Fibroblast of lung (primary cell): ENCODE measurements around the gene NLGN2. TPM values are rescaled to one million over a fixed set of nuclear protein-coding genes. Genes with fewer than 3 reads are reported as not detected.

Experiments
- DNase-seq, 2 donors: peaks; one replicate each; pipeline versions ENCODE4 v3.0.0 to v3.0.0-alpha.2; 2010; ENCODE audit warnings: low read depth in 2 of 2
- H2AFZ ChIP-seq: 2 replicates; pipeline ENCODE4 v1.5.1; 2012; ENCODE audit warnings: low read length, control low read depth, inconsistent platforms
- H3K27ac ChIP-seq: 2 replicates; pipeline ENCODE4 v1.5.1; 2011; ENCODE audit warnings: low read length, control low read depth; ENCODE audit not compliant: insufficient read depth
- H3K27me3 ChIP-seq: 2 replicates; pipeline ENCODE4 v1.5.1; 2011; ENCODE audit warnings: mild to moderate bottlenecking, low read length; ENCODE audit not compliant: control insufficient read depth, insufficient read depth
- H3K36me3 ChIP-seq: 2 replicates; pipeline ENCODE4 v1.5.1; 2011; ENCODE audit warnings: low read length; ENCODE audit not compliant: control insufficient read depth, insufficient read depth
- H3K4me1 ChIP-seq: 2 replicates; pipeline ENCODE4 v1.5.1; 2011; ENCODE audit warnings: low read length; ENCODE audit not compliant: control insufficient read depth, insufficient read depth; ENCODE audit errors: extremely low read depth
- H3K4me2 ChIP-seq: 2 replicates; pipeline ENCODE4 v1.5.1; 2011; ENCODE audit warnings: low read length, control low read depth; ENCODE audit not compliant: insufficient read depth; ENCODE audit errors: extremely low read depth
- H3K4me3 ChIP-seq, 4 experiments: fragments of 200-600 bp in 1 of 4; sonication (generic) in 1 of 4; replicated peaks in 1 of 4; 2 replicates each; pipeline ENCODE4 v1.5.1; 2011 to 2016; ENCODE audit warnings: low read length in 4 of 4, low read depth in 3 of 4, mild to moderate bottlenecking in 3 of 4, control low read depth in 2 of 4, inconsistent platforms in 1 of 4, mixed read lengths in 1 of 4; ENCODE audit not compliant: insufficient read depth in 1 of 4; ENCODE audit errors: control extremely low read depth in 1 of 4
- H3K79me2 ChIP-seq: 2 replicates; pipeline ENCODE4 v1.5.1; 2012; ENCODE audit warnings: mild to moderate bottlenecking, low read length, inconsistent platforms; ENCODE audit not compliant: control insufficient read depth, insufficient read depth
- H3K9ac ChIP-seq: 2 replicates; pipeline ENCODE4 v1.5.1; 2011; ENCODE audit warnings: mild to moderate bottlenecking, low read length, control low read depth; ENCODE audit not compliant: insufficient read depth
- H3K9me3 ChIP-seq: 2 replicates; pipeline ENCODE4 v1.5.1; 2012; ENCODE audit warnings: low read depth, low read length; ENCODE audit not compliant: control insufficient read depth, insufficient read depth
- H4K20me1 ChIP-seq: 2 replicates; pipeline ENCODE4 v1.5.1; 2011; ENCODE audit warnings: low read length; ENCODE audit not compliant: control insufficient read depth, insufficient read depth; ENCODE audit errors: extremely low read depth
- CTCF ChIP-seq, 2 donors: IDR thresholded peaks in 1 of 2; conservative IDR thresholded peaks in 1 of 2; 1 replicate in 1 of 2; 2 replicates in 1 of 2; pipeline ENCODE4 v1.5.1; 2011 to 2012; ENCODE audit warnings: low read length in 2 of 2, control low read depth in 1 of 2, inconsistent platforms in 1 of 2, low read depth in 1 of 2, mild to moderate bottlenecking in 1 of 2
- EZH2 ChIP-seq: IDR thresholded peaks from 2 replicates; pipeline ENCODE4 v1.5.1; 2012; ENCODE audit warnings: low read length, control low read depth, mild to moderate bottlenecking; ENCODE audit errors: missing control alignments
- polyA plus RNA-seq, 2 donors: library from polyadenylated mRNA; depleted of rRNA in 1 of 2; stranded (reverse) in 1 of 2; unstranded in 1 of 2; fragments of >200 nt; gene quantifications; 2 replicates each; pipeline ENCODE4 v1.2.1, GENCODE V29; 2011 to 2012; ENCODE audit warnings: missing spikeins in 1 of 2
- total RNA-seq: library from RNA; depleted of rRNA; stranded (reverse); fragments of >200 nt; gene quantifications from 2 replicates; pipeline ENCODE4 v1.2.1, GENCODE V29; 2014

The NLGN2 gene
- total and polyA plus RNA-seq, 2 donors (not counting 1 experiment from before 2014, with no cell fraction given) = 7.3 to 12.1 TPM

GRCh38 chr17:7384489-7385081, 23.1 kb upstream of the NLGN2 start:
- peaks cover 26% of the 10 kb centered on the region for H3K27me3 ChIP-seq
- no peak overlapping the region for H3K27ac ChIP-seq
- no peak overlapping the region for H3K9ac ChIP-seq
- H3K36me3 ChIP-seq = peaks cover 2% of the 10 kb centered on the region
- peak overlapping the region in 1 of 4 experiments; percentile 48 for H3K4me3 ChIP-seq
- TF ChIP-seq EZH2 = no peak
- TF ChIP-seq CTCF (conservative IDR thresholded peaks at IDR 0.05 in 1 of 2, IDR thresholded peaks at IDR 0.05 in 1 of 2; ENCODE audit: low read depth in 1 of 2, low read length in 2 of 2) = no peak
- no peak overlapping the region for H2AFZ ChIP-seq
- DNase-seq = no peak
- no peaks in the 10 kb centered on the region for H4K20me1 ChIP-seq
- H3K9me3 ChIP-seq = no peaks in the 10 kb centered on the region
- no peaks in the 10 kb centered on the region for H3K79me2 ChIP-seq
- H3K4me2 ChIP-seq = peak overlapping the region; percentile 75
- peaks cover 7% of the 10 kb centered on the region for H3K4me1 ChIP-seq

GRCh38 chr17:7388856-7389255, 18.8 kb upstream of the NLGN2 start:
- Histone ChIP-seq H2AFZ (no peak overlapping the region), H3K79me2 (no peaks in the 10 kb centered on the region), H3K9me3 (no peaks in the 10 kb centered on the region), H3K9ac (no peak overlapping the region), H3K4me1 (peaks cover under 1% of the 10 kb centered on the region), H3K4me3 (no peak overlapping the region), H3K27ac (no peak overlapping the region), H4K20me1 (no peaks in the 10 kb centered on the region), H3K4me2 (no peak overlapping the region), H3K27me3 (no peaks in the 10 kb centered on the region), H3K36me3 (peaks cover 15% of the 10 kb centered on the region)
- no peak for DNase-seq
- no peak for TF ChIP-seq EZH2
- no peak for TF ChIP-seq CTCF (conservative IDR thresholded peaks at IDR 0.05 in 1 of 2, IDR thresholded peaks at IDR 0.05 in 1 of 2; ENCODE audit: low read depth in 1 of 2, low read length in 2 of 2)

GRCh38 chr17:7389924-7390910, 17.4 kb upstream of the NLGN2 start:
- Histone ChIP-seq H3K4me3 (no peak overlapping the region), H3K9me3 (no peaks in the 10 kb centered on the region), H3K9ac (no peak overlapping the region), H2AFZ (no peak overlapping the region), H3K4me1 (peaks cover 3% of the 10 kb centered on the region), H3K79me2 (no peaks in the 10 kb centered on the region), H4K20me1 (no peaks in the 10 kb centered on the region), H3K4me2 (no peak overlapping the region), H3K36me3 (peaks cover 15% of the 10 kb centered on the region), H3K27ac (no peak overlapping the region), H3K27me3 (no peaks in the 10 kb centered on the region)
- DNase-seq = no peak
- TF ChIP-seq EZH2 (no peak), CTCF (conservative IDR thresholded peaks at IDR 0.05 in 1 of 2, IDR thresholded peaks at IDR 0.05 in 1 of 2; ENCODE audit: low read depth in 1 of 2, low read length in 2 of 2) (no peak)
